Hindlimb muscle (tissue), 1 donor: Measurements from ENCODE around the gene STRN3. TPM values are rescaled to one million over a fixed set of nuclear protein-coding genes. Genes with fewer than 3 reads are reported as not detected.
"Not testable (repeated sequence)": the region's sequence is repeated elsewhere in the genome, so short reads cannot be mapped to it uniquely, and the experiment has no call there.

Experiments used
- DNase-seq: peaks from one replicate; pipeline ENCODE4 v3.0.0-alpha.2; 2013
- polyA plus RNA-seq: library from polyadenylated mRNA; unstranded; fragments of 120-200 nt; gene quantifications from one replicate; pipeline ENCODE4 v1.2.1, GENCODE V29; 2013; ENCODE audit not compliant: insufficient read length

The STRN3 gene
- polyA plus RNA-seq, 1 donor, result 44.3 TPM

GRCh38 chr14:31030469-31030868, 4.3 kb upstream of the STRN3 start:
- DNase-seq, result no peak

GRCh38 chr14:31029016-31029970, 3.1 kb upstream of the STRN3 start:
- no peak for DNase-seq

- no peak for DNase-seq
Observed at GRCh38 chr14:31027847-31028246, 1.7 kb upstream of the STRN3 start.

DNA sequence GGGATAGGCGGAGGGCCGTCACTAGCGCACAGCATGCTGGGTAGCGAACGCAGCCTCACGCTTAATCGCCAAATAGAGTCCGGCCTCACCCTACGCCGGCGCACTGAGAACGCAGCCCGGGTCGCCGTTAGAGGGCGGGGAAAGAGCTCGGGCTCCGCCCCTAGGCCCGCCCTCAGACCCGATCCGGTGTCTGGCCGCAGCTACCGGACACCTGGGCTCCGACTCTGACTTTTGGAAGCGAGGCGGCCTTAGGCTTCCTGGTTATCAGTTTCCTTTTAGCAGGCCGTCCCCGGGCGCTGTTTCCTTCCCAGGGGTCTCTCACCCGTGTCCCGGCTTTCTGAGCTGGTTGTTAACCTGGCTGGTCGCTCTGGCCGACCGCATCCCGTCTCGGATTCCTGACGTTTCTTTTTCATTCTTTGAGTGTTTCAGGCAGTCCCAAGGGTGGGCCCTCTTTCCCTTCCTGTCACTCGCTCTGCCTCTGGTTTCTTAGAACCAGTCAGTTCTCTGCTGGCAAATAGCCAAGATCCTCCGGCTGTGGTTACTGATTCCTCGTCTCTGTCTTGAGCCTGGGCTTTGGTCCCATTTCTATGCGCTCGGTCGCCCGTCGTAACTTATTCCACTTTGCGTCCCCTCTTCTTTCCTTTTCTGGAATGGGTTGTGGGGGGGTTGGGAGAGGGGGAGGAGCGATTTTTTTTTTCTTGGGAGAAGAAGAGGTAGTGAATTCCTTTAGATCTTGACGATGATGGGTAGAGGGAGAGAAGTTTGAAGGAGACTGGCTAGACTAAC, 464 bp upstream of the STRN3 start:
- peak; percentile 98 for DNase-seq

DNA sequence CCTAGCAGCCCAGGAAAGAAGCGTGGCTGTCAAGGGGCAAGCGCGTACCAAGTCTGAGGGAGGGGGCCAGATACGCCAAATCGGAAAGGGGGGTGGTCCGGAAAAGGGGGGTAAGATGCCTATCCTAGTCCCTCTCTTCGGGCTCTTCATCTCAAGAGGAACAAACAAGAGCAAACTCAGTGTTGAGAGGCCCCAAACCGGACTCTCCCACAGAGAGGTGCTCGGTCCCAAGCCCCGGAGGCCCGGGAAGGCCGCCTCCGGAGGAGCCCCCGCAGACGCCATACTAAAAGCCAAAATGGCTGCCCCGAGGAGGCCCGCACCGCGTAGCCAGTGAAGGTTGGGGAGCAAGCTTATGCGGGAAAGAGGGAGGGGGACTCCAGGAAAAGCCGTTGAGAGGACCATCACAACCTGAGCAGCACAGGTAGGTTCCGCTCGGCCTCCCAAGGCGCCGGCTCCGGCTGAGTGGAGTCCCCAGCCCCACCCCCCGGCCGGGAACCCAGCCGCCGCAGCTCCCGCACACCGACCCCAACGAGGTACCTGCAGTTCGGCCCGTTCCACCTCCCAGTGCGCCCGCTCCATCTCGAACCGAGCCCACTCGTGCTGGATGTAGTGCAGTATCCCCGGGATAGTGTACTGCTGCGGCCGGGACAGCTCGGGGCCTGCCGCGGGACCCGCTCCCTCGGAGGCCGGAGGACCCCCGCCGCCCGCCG, 657 bp downstream of the STRN3 start, which contains the start of gene AP4S1:
TSS of gene AP4S1 (plus strand) at position 283 of the 710 bp plus-strand sequence. CDS start 40,548 bp downstream, outside the sequence.
- DNase-seq, result peak; percentile 67

DNA sequence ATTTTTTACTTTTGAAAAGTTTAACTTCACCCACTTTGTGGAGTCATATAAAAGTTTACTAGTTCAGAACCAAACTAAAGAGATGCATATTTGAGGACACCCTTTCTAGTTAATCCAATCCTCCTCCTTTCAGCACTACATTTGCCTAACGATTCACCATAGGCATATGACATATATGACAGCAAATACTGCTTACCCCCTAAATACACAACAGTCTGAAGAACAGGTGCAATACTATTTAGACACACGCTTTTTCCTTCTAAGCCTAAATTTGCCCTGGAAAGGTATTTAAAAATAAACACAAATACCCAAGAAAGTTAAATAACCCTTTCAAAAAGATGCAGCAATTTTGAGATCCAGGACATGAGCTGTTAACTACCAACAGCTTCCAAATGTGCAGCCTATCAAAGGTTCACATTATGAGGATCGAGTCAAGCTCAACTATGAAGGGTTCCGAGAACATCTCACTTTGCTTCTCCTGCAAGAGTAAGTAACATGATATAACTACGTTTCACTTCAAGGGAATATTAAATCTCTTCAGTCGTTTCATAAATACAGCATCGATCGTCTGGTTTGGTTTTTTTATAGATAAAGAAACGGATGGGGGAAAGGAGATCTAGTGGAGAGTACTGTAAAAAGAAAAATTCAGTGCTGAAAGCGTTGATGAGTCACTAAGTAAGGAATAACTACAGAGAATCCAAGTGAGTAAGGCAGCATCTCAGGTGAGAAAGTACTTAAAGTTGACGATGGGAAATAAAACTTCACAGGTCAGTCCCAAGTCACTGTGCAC, 1.4 kb downstream of the STRN3 start:
- no peak for DNase-seq

- DNase-seq, result no peak
Observed at GRCh38 chr14:31024010-31024480, 2.1 kb downstream of the STRN3 start.

DNA sequence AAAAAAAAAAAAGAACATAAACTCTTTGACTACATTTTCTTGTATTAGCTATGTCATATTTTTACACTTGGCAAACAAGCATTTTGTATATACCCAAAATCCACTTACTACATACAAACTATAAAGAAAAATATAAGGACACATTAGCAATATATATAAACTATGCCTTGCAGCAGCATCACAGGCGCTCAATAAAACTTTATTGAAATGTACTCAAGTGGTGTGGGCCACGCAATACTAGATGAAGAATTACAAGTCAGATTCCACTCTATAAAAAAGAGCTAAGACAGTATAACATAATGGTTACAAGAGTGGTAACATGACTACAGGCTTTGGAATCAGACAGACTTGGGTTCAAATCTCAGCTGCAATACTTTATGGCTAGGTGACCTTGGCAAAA, 3.8 kb downstream of the STRN3 start:
- DNase-seq, result no peak

GRCh38 chr14:31021576-31021949, 4.6 kb downstream of the STRN3 start:
- no peak for DNase-seq

DNA sequence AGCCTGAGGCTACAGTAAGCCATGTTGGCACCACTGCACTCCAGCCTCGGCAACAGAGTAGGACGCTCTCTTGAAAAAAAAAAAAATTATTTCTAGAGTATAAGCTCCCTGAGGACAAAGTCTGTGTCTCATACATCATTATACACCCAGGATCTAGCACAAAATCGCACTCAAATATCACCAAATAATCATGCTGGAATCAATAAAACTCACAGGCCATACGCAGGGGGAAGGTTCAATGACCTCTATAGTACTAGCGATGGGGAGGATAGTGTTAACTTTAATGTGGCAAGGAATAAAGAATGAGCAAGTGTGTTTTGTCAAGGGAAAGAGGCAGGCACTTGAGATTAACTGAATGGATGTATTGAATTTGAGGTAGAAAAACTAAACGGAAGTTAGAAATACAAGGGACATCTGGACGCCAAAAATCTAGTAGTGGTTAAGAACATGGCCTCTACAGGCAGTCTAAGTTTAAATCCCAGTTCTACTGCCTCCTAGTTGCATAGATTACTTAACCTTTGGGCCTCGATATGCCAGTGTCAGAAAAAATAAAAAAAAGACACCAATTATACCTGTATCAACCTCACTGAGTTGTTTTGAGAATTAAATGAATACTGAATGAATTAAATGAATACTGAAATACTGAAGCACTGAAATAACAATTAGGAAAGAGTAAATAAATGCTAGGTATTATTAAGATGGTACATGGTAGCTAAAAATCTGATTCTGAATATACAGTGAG, 5.2 kb downstream of the STRN3 start:
- no peak for DNase-seq

- no peak for DNase-seq
Observed at GRCh38 chr14:31018057-31018645, 8.0 kb downstream of the STRN3 start.

- no peak for DNase-seq
Observed at GRCh38 chr14:31013841-31014240, 12.3 kb downstream of the STRN3 start.

GRCh38 chr14:31010935-31011334, 15.2 kb downstream of the STRN3 start:
- no peak for DNase-seq

GRCh38 chr14:31009836-31010574, 16.2 kb downstream of the STRN3 start:
- no peak for DNase-seq

GRCh38 chr14:31006703-31007102, 19.5 kb downstream of the STRN3 start:
- DNase-seq, result no peak

GRCh38 chr14:31004007-31004406, 22.2 kb downstream of the STRN3 start:
- not testable (repeated sequence) for DNase-seq

- no peak for DNase-seq
Observed at GRCh38 chr14:31003284-31003683, 22.9 kb downstream of the STRN3 start.

DNA sequence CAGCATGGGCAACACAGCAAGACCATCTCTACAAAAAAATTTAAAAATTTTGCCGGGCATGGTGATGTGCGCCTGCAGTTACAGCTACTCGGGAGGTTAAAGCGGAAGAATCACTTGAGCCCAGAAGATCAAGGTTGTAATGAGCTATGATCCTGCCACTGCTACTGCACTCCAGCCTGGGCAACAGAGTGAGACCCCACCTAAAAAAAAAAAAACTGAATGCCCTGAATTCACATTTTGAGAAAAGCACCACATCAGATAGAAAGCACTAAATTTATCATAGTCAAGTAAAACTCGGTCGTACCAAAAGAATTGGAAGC, 24.9 kb downstream of the STRN3 start:
- no peak for DNase-seq

DNA sequence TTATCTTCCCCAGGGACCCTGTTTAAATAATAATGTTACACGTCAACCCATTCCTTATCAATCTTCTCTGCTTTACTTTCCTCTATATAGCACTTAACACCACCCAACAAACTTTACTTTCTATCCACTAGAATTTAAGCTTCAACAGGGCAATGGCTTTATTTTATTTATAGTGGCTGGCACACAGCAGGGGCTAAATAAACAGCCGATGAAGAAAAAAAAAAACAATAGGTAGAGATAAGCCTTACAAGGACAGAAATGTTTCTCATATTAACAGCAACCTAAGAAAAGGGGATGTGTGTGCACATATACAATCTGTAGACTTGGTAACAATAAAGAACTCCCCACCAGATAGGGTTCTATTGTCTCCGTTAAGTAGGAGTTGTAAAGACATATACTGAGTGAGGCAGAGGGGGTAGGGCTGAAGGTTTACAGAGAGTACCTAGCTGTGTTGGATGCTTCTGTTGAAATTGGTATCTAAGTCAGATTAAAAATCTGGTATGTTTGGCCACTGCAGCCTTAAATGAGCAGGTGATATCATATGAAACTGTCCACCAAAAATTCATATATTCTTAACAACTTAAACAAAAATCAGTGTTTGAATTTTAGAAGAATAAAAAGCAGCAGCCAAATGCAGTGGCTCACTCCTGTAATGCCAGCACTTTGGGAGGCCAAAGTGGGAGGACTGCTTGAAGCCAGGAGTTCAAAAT, 25.4 kb downstream of the STRN3 start:
- DNase-seq, result no peak
